ENCODE results near the gene SEC22B.
"Not testable (repeated sequence)": the region's sequence is repeated elsewhere in the genome, so short reads cannot be mapped to it uniquely, and the experiment has no call there.

Gene SEC22B

GRCh38 chr1:120120525-120120924 lies 55.8 kb downstream of the SEC22B start:
- not testable (repeated sequence) for DNase-seq (ENCODE audit: extremely low read depth in 1 of 2, low read depth in 1 of 2)

- DNase-seq (ENCODE audit: extremely low read depth in 1 of 2, low read depth in 1 of 2) = not testable (repeated sequence)
Measured at GRCh38 chr1:120117371-120118177, 58.7 kb downstream of the SEC22B start.

- DNase-seq (ENCODE audit: extremely low read depth in 1 of 2, low read depth in 1 of 2) = not testable (repeated sequence)
Measured at GRCh38 chr1:120116094-120116493, 60.2 kb downstream of the SEC22B start.

- not testable (repeated sequence) for DNase-seq (ENCODE audit: extremely low read depth in 1 of 2, low read depth in 1 of 2)
Measured at GRCh38 chr1:120113134-120113533, 63.2 kb downstream of the SEC22B start.

GRCh38 chr1:120112212-120112611 lies 64.1 kb downstream of the SEC22B start:
- not testable (repeated sequence) for DNase-seq (ENCODE audit: extremely low read depth in 1 of 2, low read depth in 1 of 2)

- DNase-seq (ENCODE audit: extremely low read depth in 1 of 2, low read depth in 1 of 2) = not testable (repeated sequence)
Measured at GRCh38 chr1:120111771-120112170, 64.5 kb downstream of the SEC22B start.

GRCh38 chr1:120111008-120111407 lies 65.3 kb downstream of the SEC22B start:
- not testable (repeated sequence) for DNase-seq (ENCODE audit: extremely low read depth in 1 of 2, low read depth in 1 of 2)

GRCh38 chr1:120109656-120110055 lies 66.7 kb downstream of the SEC22B start:
- not testable (repeated sequence) for DNase-seq (ENCODE audit: extremely low read depth in 1 of 2, low read depth in 1 of 2)

- not testable (repeated sequence) for DNase-seq (ENCODE audit: extremely low read depth in 1 of 2, low read depth in 1 of 2)
Measured at GRCh38 chr1:120109180-120109579, 67.1 kb downstream of the SEC22B start.

- not testable (repeated sequence) for DNase-seq (ENCODE audit: extremely low read depth in 1 of 2, low read depth in 1 of 2)
Measured at GRCh38 chr1:120105288-120105687, 71.0 kb downstream of the SEC22B start.

GRCh38 chr1:120103768-120104167 lies 72.6 kb downstream of the SEC22B start:
- DNase-seq (ENCODE audit: extremely low read depth in 1 of 2, low read depth in 1 of 2) = not testable (repeated sequence)

- DNase-seq (ENCODE audit: extremely low read depth in 1 of 2, low read depth in 1 of 2) = not testable (repeated sequence)
Measured at GRCh38 chr1:120101593-120101992, 74.7 kb downstream of the SEC22B start.
